ENCODE measurements around the gene LHFPL2. TPM values are rescaled to one million over a fixed set of nuclear protein-coding genes. Genes with fewer than 3 reads are reported as not detected.
A peak's percentile ranks its signal among the peaks of the same experiment; 100 is the strongest.

LHFPL2 gene
- total and polyA plus RNA-seq, 3 experiments from 2014 or later = 0.20 to 1.2 (median 0.84) TPM

- H3K27me3 Mint-ChIP-seq = peaks cover 10 to 48% of the 10 kb centered on the region in 2 donors
- no peak overlapping the region for H3K4me3 ChIP-seq (ENCODE audit: low read length)
- H3K9me3 Mint-ChIP-seq = no peaks in the 10 kb centered on the region
- H3K27me3 ChIP-seq (ENCODE audit: insufficient read depth, low read length, poor library complexity, severe bottlenecking) = no peaks in the 10 kb centered on the region
- peaks cover 0 to 4% (median 3%) of the 10 kb centered on the region in 3 donors for H3K4me1 Mint-ChIP-seq
- no peak overlapping the region for H3K27ac ChIP-seq (ENCODE audit: low read depth, low read length)
- H3K36me3 Mint-ChIP-seq = no peaks in the 10 kb centered on the region
- CTCF ChIA-PET = no interaction called here
- H3K9me3 ChIP-seq (ENCODE audit: low read length) = no peaks in the 10 kb centered on the region
- DNase-seq = no peak
- H3K27ac Mint-ChIP-seq = no peak overlapping the region
- no peaks in the 10 kb centered on the region for H3K4me1 ChIP-seq (ENCODE audit: insufficient read depth, low read length)
- POLR2A ChIA-PET = no interaction called here
- H3K4me3 Mint-ChIP-seq = no peak overlapping the region
- no peaks in the 10 kb centered on the region for H3K36me3 ChIP-seq (ENCODE audit: insufficient read depth, low read length)
Measured at GRCh38 chr5:78653031-78653430, 4.5 kb upstream of the LHFPL2 start.

DNA sequence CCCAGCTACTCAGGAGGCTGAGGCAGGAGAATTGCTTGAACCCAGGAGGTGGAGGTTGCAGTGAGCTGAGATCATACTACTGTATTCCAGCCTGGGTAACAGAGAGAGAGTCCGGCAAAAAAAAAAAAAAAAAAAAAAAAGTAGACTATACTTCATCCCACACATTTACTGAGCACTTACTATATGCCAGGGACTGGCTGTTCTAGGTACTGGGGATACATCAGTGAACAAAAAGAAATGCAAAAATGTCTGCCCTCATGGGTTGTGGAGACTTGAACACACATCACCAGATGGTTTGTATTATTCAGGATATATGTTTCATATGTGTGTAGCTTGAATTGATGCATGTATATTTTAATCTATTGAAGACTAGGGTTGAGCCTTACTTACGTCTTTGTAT is 2.9 kb upstream of the LHFPL2 start:
- no peaks in the 10 kb centered on the region for H3K36me3 ChIP-seq (ENCODE audit: insufficient read depth, low read length)
- no peak overlapping the region for H3K4me3 Mint-ChIP-seq
- H3K9me3 ChIP-seq (ENCODE audit: low read length) = no peaks in the 10 kb centered on the region
- peaks cover 22 to 55% of the 10 kb centered on the region in 2 donors for H3K27me3 Mint-ChIP-seq
- DNase-seq = no peak
- H3K4me3 ChIP-seq (ENCODE audit: low read length) = no peak overlapping the region
- no peak overlapping the region for H3K27ac Mint-ChIP-seq
- H3K4me1 Mint-ChIP-seq = peaks cover 10 to 13% (median 11%) of the 10 kb centered on the region in 3 donors
- CTCF ChIA-PET = no interaction called here
- peaks cover 0 to 2% (median 0%) of the 10 kb centered on the region in 5 donors for H3K9me3 Mint-ChIP-seq
- H3K27ac ChIP-seq (ENCODE audit: low read depth, low read length) = no peak overlapping the region
- peaks cover 15% of the 10 kb centered on the region for H3K27me3 ChIP-seq (ENCODE audit: insufficient read depth, low read length, poor library complexity, severe bottlenecking)
- H3K4me1 ChIP-seq (ENCODE audit: insufficient read depth, low read length) = peaks cover 9% of the 10 kb centered on the region
- no peaks in the 10 kb centered on the region for H3K36me3 Mint-ChIP-seq
- POLR2A ChIA-PET = interaction anchor here (0.7 kb wide), 1 partner anchor 1119 kb away, joined by 3 read pairs; no protein-coding TSS in a partner anchor

- H3K4me3 Mint-ChIP-seq = peak overlapping the region in 1 of 7 donors; percentile 24
- Histone ChIP-seq H3K27me3 (ENCODE audit: insufficient read depth, low read length, poor library complexity, severe bottlenecking) (peaks cover 23% of the 10 kb centered on the region), H3K4me3 (ENCODE audit: low read length) (no peak overlapping the region), H3K4me1 (ENCODE audit: insufficient read depth, low read length) (peaks cover 9% of the 10 kb centered on the region), H3K9me3 (ENCODE audit: low read length) (no peaks in the 10 kb centered on the region), H3K27ac (ENCODE audit: low read depth, low read length) (no peak overlapping the region), H3K36me3 (ENCODE audit: insufficient read depth, low read length) (no peaks in the 10 kb centered on the region)
- DNase-seq = no peak
- ChIA-PET CTCF (no interaction called here), POLR2A (interaction anchor here (0.7 kb wide), 1 partner anchor 1120 kb away, joined by 3 read pairs; no protein-coding TSS in a partner anchor)
- peaks cover 10 to 13% (median 11%) of the 10 kb centered on the region in 3 donors for H3K4me1 Mint-ChIP-seq
- peaks cover 29 to 61% of the 10 kb centered on the region in 2 donors for H3K27me3 Mint-ChIP-seq
- no peak overlapping the region for H3K27ac Mint-ChIP-seq
- H3K36me3 Mint-ChIP-seq = no peaks in the 10 kb centered on the region
- peaks cover 0 to 2% (median 0%) of the 10 kb centered on the region in 5 donors for H3K9me3 Mint-ChIP-seq
Measured at GRCh38 chr5:78650531-78650930, 2.0 kb upstream of the LHFPL2 start.

DNA sequence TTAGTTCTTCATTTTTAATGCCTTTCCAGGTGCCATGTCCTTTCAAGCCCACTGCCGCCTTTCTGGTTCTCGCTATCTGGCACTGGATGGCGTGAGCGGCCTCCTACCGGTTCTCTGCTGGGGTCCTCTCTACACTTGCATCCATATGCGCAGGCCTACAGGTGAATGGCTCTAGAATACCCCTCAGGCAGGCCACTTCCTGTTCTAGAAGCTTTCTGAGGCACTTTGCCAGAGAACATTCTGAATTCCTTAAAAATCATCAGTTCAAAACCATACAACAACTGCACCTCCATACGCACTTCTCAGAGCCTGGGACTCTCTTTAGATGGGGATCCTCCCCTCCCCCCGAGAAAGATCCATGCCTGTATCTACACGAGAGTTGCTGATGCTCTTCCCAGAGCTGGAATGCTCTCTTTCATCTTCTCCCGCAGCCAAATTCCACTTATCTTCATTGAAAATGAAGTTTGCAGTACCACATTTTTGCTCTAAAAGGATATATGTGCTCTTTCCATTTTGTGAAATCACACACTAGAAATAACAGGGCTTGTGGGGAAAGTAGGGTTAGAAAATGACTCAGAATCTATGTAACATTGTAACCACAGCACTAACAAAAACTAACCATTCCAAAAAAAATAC is 1.4 kb upstream of the LHFPL2 start:
- H3K4me1 ChIP-seq (ENCODE audit: insufficient read depth, low read length) = peaks cover 9% of the 10 kb centered on the region
- H3K9me3 Mint-ChIP-seq = peaks cover 0 to 2% (median 0%) of the 10 kb centered on the region in 5 donors
- peak overlapping the region; percentile 42 to 88 (median 73) for H3K4me3 Mint-ChIP-seq
- POLR2A ChIA-PET = no interaction called here
- no peaks in the 10 kb centered on the region for H3K36me3 ChIP-seq (ENCODE audit: insufficient read depth, low read length)
- H3K27ac Mint-ChIP-seq = no peak overlapping the region
- H3K27me3 Mint-ChIP-seq = peaks cover 34 to 63% of the 10 kb centered on the region in 2 donors
- CTCF ChIA-PET = no interaction called here
- no peak for DNase-seq
- peaks cover 10 to 13% (median 11%) of the 10 kb centered on the region in 3 donors for H3K4me1 Mint-ChIP-seq
- H3K36me3 Mint-ChIP-seq = no peaks in the 10 kb centered on the region
- H3K27ac ChIP-seq (ENCODE audit: low read depth, low read length) = no peak overlapping the region
- H3K27me3 ChIP-seq (ENCODE audit: insufficient read depth, low read length, poor library complexity, severe bottlenecking) = peaks cover 23% of the 10 kb centered on the region
- H3K9me3 ChIP-seq (ENCODE audit: low read length) = no peaks in the 10 kb centered on the region
- H3K4me3 ChIP-seq (ENCODE audit: low read length) = no peak overlapping the region

- Mint-ChIP-seq H3K9me3 (peaks cover 0 to 2% (median 0%) of the 10 kb centered on the region in 5 donors), H3K27ac (no peak overlapping the region), H3K27me3 (peaks cover 38 to 64% of the 10 kb centered on the region in 2 donors), H3K36me3 (peaks cover 0 to 6% (median 0%) of the 10 kb centered on the region in 3 donors), H3K4me3 (peak overlapping the region; percentile 42 to 88 (median 73)), H3K4me1 (peaks cover 10 to 13% (median 11%) of the 10 kb centered on the region in 3 donors)
- POLR2A ChIA-PET = no interaction called here
- Histone ChIP-seq H3K27ac (ENCODE audit: low read depth, low read length) (no peak overlapping the region), H3K27me3 (ENCODE audit: insufficient read depth, low read length, poor library complexity, severe bottlenecking) (peaks cover 23% of the 10 kb centered on the region), H3K4me3 (ENCODE audit: low read length) (no peak overlapping the region), H3K4me1 (ENCODE audit: insufficient read depth, low read length) (peaks cover 9% of the 10 kb centered on the region), H3K9me3 (ENCODE audit: low read length) (no peaks in the 10 kb centered on the region), H3K36me3 (ENCODE audit: insufficient read depth, low read length) (no peaks in the 10 kb centered on the region)
- no peak for DNase-seq
- CTCF ChIA-PET = no interaction called here
Measured at GRCh38 chr5:78649211-78649695, 681 bp upstream of the LHFPL2 start.

DNA sequence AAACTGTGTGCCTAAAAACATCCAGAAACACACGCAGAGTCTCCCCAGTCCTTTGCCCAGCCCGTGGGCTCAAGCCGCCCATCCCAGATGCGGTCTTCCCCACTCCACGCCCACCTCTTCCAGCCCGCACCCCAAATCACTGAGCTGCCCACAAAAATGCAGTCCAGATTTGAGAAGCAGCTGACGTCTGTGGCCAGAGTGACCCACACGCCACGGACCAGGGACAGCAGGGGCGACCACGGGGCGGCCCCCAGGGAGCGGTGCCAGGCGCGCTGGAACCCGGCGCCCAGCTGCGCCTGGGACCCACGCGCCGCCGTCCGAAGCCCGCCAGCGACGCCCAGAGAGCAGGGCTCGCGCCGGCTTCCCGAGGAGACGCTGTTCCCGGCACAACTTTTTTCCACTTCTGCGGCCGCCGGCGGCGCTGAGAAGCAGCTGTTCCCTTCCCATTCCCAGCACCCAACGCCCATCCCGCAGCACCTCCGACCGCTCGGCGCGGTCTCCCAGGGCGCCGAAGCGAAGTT is 674 bp downstream of the LHFPL2 start:
- ChIA-PET CTCF (no interaction called here), POLR2A (no interaction called here)
- Histone ChIP-seq H3K4me1 (ENCODE audit: insufficient read depth, low read length) (peaks cover 9% of the 10 kb centered on the region), H3K27me3 (ENCODE audit: insufficient read depth, low read length, poor library complexity, severe bottlenecking) (peaks cover 23% of the 10 kb centered on the region), H3K36me3 (ENCODE audit: insufficient read depth, low read length) (no peaks in the 10 kb centered on the region), H3K27ac (ENCODE audit: low read depth, low read length) (no peak overlapping the region), H3K4me3 (ENCODE audit: low read length) (peak overlapping the region; percentile 8), H3K9me3 (ENCODE audit: low read length) (no peaks in the 10 kb centered on the region)
- DNase-seq = no peak
- Mint-ChIP-seq H3K27ac (no peak overlapping the region), H3K4me1 (peaks cover 10 to 13% (median 11%) of the 10 kb centered on the region in 3 donors), H3K9me3 (peaks cover 0 to 2% (median 0%) of the 10 kb centered on the region in 5 donors), H3K36me3 (peaks cover 0 to 6% (median 0%) of the 10 kb centered on the region in 3 donors), H3K4me3 (peak overlapping the region; percentile 43 to 83 (median 76)), H3K27me3 (peaks cover 47 to 63% of the 10 kb centered on the region in 2 donors)

- POLR2A ChIA-PET = no interaction called here
- no peak overlapping the region for H3K27ac ChIP-seq (ENCODE audit: low read depth, low read length)
Measured at GRCh38 chr5:78647351-78647818, 1.2 kb downstream of the LHFPL2 start.

GRCh38 chr5:78644741-78645300 is 3.8 kb downstream of the LHFPL2 start:
- H3K27me3 Mint-ChIP-seq = peaks cover 41 to 43% of the 10 kb centered on the region in 2 donors
- no peak overlapping the region for H3K4me3 ChIP-seq (ENCODE audit: low read length)

More at GRCh38 chr5:78647351-78647818, 1.2 kb downstream of the LHFPL2 start:
- peaks cover 0 to 6% (median 0%) of the 10 kb centered on the region in 3 donors for H3K36me3 Mint-ChIP-seq
- no peak for DNase-seq
- peaks cover 10 to 13% (median 11%) of the 10 kb centered on the region in 3 donors for H3K4me1 Mint-ChIP-seq
- peaks cover 48 to 62% of the 10 kb centered on the region in 2 donors for H3K27me3 Mint-ChIP-seq
- H3K4me3 ChIP-seq (ENCODE audit: low read length) = peak overlapping the region; percentile 8
- H3K9me3 Mint-ChIP-seq = peaks cover 0 to 2% (median 0%) of the 10 kb centered on the region in 5 donors
- peak overlapping the region; percentile 43 to 83 (median 76) for H3K4me3 Mint-ChIP-seq
- H3K4me1 ChIP-seq (ENCODE audit: insufficient read depth, low read length) = peaks cover 9% of the 10 kb centered on the region
- no peaks in the 10 kb centered on the region for H3K36me3 ChIP-seq (ENCODE audit: insufficient read depth, low read length)
- H3K27me3 ChIP-seq (ENCODE audit: insufficient read depth, low read length, poor library complexity, severe bottlenecking) = peaks cover 23% of the 10 kb centered on the region
- CTCF ChIA-PET = no interaction called here
- H3K27ac Mint-ChIP-seq = peak overlapping the region in 1 of 8 donors; percentile 54
- H3K9me3 ChIP-seq (ENCODE audit: low read length) = no peaks in the 10 kb centered on the region

More at GRCh38 chr5:78644741-78645300, 3.8 kb downstream of the LHFPL2 start:
- H3K27ac Mint-ChIP-seq = no peak overlapping the region
- H3K4me1 Mint-ChIP-seq = peaks cover 10 to 11% (median 10%) of the 10 kb centered on the region in 3 donors
- H3K27ac ChIP-seq (ENCODE audit: low read depth, low read length) = no peak overlapping the region
- H3K9me3 Mint-ChIP-seq = peaks cover 0 to 2% (median 0%) of the 10 kb centered on the region in 5 donors
- POLR2A ChIA-PET = no interaction called here
- peaks cover 23% of the 10 kb centered on the region for H3K27me3 ChIP-seq (ENCODE audit: insufficient read depth, low read length, poor library complexity, severe bottlenecking)
- CTCF ChIA-PET = no interaction called here
- H3K36me3 ChIP-seq (ENCODE audit: insufficient read depth, low read length) = no peaks in the 10 kb centered on the region
- H3K4me3 Mint-ChIP-seq = no peak overlapping the region
- DNase-seq = no peak
- peaks cover 0 to 6% (median 0%) of the 10 kb centered on the region in 3 donors for H3K36me3 Mint-ChIP-seq
- H3K9me3 ChIP-seq (ENCODE audit: low read length) = no peaks in the 10 kb centered on the region
- H3K4me1 ChIP-seq (ENCODE audit: insufficient read depth, low read length) = peaks cover 9% of the 10 kb centered on the region
